ENCODE data around the gene NISCH. TPM values are rescaled to one million over a fixed set of nuclear protein-coding genes. Genes with fewer than 3 reads are reported as not detected.

Gene NISCH
- total RNA-seq, 1 experiment from 2014 or later: 51.1 TPM

GRCh38 chr3:52481819-52482521 lies 26.6 kb downstream of the NISCH start:
- Histone ChIP-seq H3K27me3 (ENCODE audit: control insufficient read depth, insufficient read depth, low read length) (no peaks in the 10 kb centered on the region), H3K36me3 (replicated peaks; ENCODE audit: control insufficient read depth, insufficient read depth, low read length) (peaks cover 39% of the 10 kb centered on the region), H3K4me3 (ENCODE audit: insufficient read depth, low read depth, low read length) (no peak overlapping the region)
- DNase-seq: peak; percentile 97

- H3K4me3 ChIP-seq (ENCODE audit: insufficient read depth, low read depth, low read length): no peak overlapping the region
- H3K36me3 ChIP-seq (replicated peaks; ENCODE audit: control insufficient read depth, insufficient read depth, low read length): peaks cover 33% of the 10 kb centered on the region
- no peaks in the 10 kb centered on the region for H3K27me3 ChIP-seq (ENCODE audit: control insufficient read depth, insufficient read depth, low read length)
- DNase-seq: no peak
These were observed 27.7 kb downstream of the NISCH start for GRCh38 chr3:52483081-52483480.

GRCh38 chr3:52483577-52484381 lies 28.4 kb downstream of the NISCH start:
- no peak for DNase-seq
- H3K36me3 ChIP-seq (replicated peaks; ENCODE audit: control insufficient read depth, insufficient read depth, low read length): peaks cover 29% of the 10 kb centered on the region
- no peak overlapping the region for H3K4me3 ChIP-seq (ENCODE audit: insufficient read depth, low read depth, low read length)
- no peaks in the 10 kb centered on the region for H3K27me3 ChIP-seq (ENCODE audit: control insufficient read depth, insufficient read depth, low read length)

GRCh38 chr3:52484680-52485461 lies 29.5 kb downstream of the NISCH start:
- H3K36me3 ChIP-seq (replicated peaks; ENCODE audit: control insufficient read depth, insufficient read depth, low read length): peaks cover 31% of the 10 kb centered on the region
- no peak overlapping the region for H3K4me3 ChIP-seq (ENCODE audit: insufficient read depth, low read depth, low read length)
- DNase-seq: no peak
- no peaks in the 10 kb centered on the region for H3K27me3 ChIP-seq (ENCODE audit: control insufficient read depth, insufficient read depth, low read length)

GRCh38 chr3:52487050-52487787 lies 31.8 kb downstream of the NISCH start:
- DNase-seq: no peak
- Histone ChIP-seq H3K36me3 (replicated peaks; ENCODE audit: control insufficient read depth, insufficient read depth, low read length) (peaks cover 32% of the 10 kb centered on the region), H3K27me3 (ENCODE audit: control insufficient read depth, insufficient read depth, low read length) (no peaks in the 10 kb centered on the region), H3K4me3 (ENCODE audit: insufficient read depth, low read depth, low read length) (no peak overlapping the region)

- H3K36me3 ChIP-seq (replicated peaks; ENCODE audit: control insufficient read depth, insufficient read depth, low read length): peaks cover 32% of the 10 kb centered on the region
- no peak for DNase-seq
- H3K27me3 ChIP-seq (ENCODE audit: control insufficient read depth, insufficient read depth, low read length): no peaks in the 10 kb centered on the region
- H3K4me3 ChIP-seq (ENCODE audit: insufficient read depth, low read depth, low read length): no peak overlapping the region
These were observed 32.6 kb downstream of the NISCH start for GRCh38 chr3:52487788-52488691.

GRCh38 chr3:52488746-52489145 lies 33.3 kb downstream of the NISCH start:
- Histone ChIP-seq H3K27me3 (ENCODE audit: control insufficient read depth, insufficient read depth, low read length) (no peaks in the 10 kb centered on the region), H3K36me3 (replicated peaks; ENCODE audit: control insufficient read depth, insufficient read depth, low read length) (peaks cover 32% of the 10 kb centered on the region), H3K4me3 (ENCODE audit: insufficient read depth, low read depth, low read length) (no peak overlapping the region)
- no peak for DNase-seq

- no peak for DNase-seq
- Histone ChIP-seq H3K27me3 (ENCODE audit: control insufficient read depth, insufficient read depth, low read length) (no peaks in the 10 kb centered on the region), H3K4me3 (ENCODE audit: insufficient read depth, low read depth, low read length) (no peak overlapping the region), H3K36me3 (replicated peaks; ENCODE audit: control insufficient read depth, insufficient read depth, low read length) (peaks cover 32% of the 10 kb centered on the region)
These were observed 34.0 kb downstream of the NISCH start for GRCh38 chr3:52489453-52489852.

GRCh38 chr3:52490035-52490938 lies 34.9 kb downstream of the NISCH start:
- peaks cover 29% of the 10 kb centered on the region for H3K36me3 ChIP-seq (replicated peaks; ENCODE audit: control insufficient read depth, insufficient read depth, low read length)
- DNase-seq: no peak
- H3K4me3 ChIP-seq (ENCODE audit: insufficient read depth, low read depth, low read length): no peak overlapping the region
- no peaks in the 10 kb centered on the region for H3K27me3 ChIP-seq (ENCODE audit: control insufficient read depth, insufficient read depth, low read length)

GRCh38 chr3:52490939-52491526 lies 35.6 kb downstream of the NISCH start:
- Histone ChIP-seq H3K4me3 (ENCODE audit: insufficient read depth, low read depth, low read length) (no peak overlapping the region), H3K27me3 (ENCODE audit: control insufficient read depth, insufficient read depth, low read length) (no peaks in the 10 kb centered on the region), H3K36me3 (replicated peaks; ENCODE audit: control insufficient read depth, insufficient read depth, low read length) (peaks cover 28% of the 10 kb centered on the region)
- DNase-seq: no peak

GRCh38 chr3:52492059-52492458 lies 36.7 kb downstream of the NISCH start:
- H3K27me3 ChIP-seq (ENCODE audit: control insufficient read depth, insufficient read depth, low read length): no peaks in the 10 kb centered on the region
- no peak for DNase-seq
- no peak overlapping the region for H3K4me3 ChIP-seq (ENCODE audit: insufficient read depth, low read depth, low read length)
- H3K36me3 ChIP-seq (replicated peaks; ENCODE audit: control insufficient read depth, insufficient read depth, low read length): peaks cover 26% of the 10 kb centered on the region

- no peaks in the 10 kb centered on the region for H3K27me3 ChIP-seq (ENCODE audit: control insufficient read depth, insufficient read depth, low read length)
- DNase-seq: no peak
- H3K4me3 ChIP-seq (ENCODE audit: insufficient read depth, low read depth, low read length): no peak overlapping the region
- H3K36me3 ChIP-seq (replicated peaks; ENCODE audit: control insufficient read depth, insufficient read depth, low read length): peaks cover 21% of the 10 kb centered on the region
These were observed 38.0 kb downstream of the NISCH start for GRCh38 chr3:52493232-52494017.
